Choroid plexus epithelial cell (primary cell): Measurements from ENCODE around the gene TMEM134.

Experiments
- DNase-seq: peaks from one replicate; pipeline ENCODE4 v3.0.0-alpha.2; 2010; ENCODE audit warnings: low read depth
- H3K4me3 ChIP-seq: 2 replicates; pipeline ENCODE4 v1.5.1; 2011; ENCODE audit warnings: low read depth, mild to moderate bottlenecking, control low read depth, low read length, moderate library complexity
- TF ChIP-seq, protein P1 (sequence below): conservative IDR thresholded peaks from 2 replicates; pipeline ENCODE4 v1.5.1; 2011; ENCODE audit warnings: low read depth, mild to moderate bottlenecking, control low read depth, inconsistent platforms, low read length, moderate library complexity

TMEM134 gene

DNA sequence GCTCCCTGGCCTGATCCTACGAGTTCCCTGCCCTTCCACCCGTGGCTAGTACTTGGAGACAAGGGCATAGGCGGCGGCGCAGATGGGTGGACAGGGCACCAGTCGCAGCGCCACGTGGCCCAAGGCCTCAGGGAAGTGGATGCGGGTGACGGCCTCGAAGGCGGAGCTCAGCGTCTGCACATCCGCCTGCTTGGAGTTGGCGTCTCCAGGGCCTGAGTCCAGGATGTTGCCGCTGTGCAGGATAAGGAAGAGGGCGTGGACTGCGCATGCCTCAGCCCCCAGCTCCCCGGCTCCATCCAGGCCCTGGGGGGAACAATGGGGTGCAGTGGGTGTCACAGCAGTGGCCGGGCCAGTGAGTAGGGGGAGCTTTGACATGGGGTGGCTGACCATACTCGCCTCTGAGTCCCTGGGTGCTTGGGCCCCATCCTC lies 29.5 kb upstream of the TMEM134 start:
- no peak for DNase-seq
- TF ChIP-seq, protein P1, sequence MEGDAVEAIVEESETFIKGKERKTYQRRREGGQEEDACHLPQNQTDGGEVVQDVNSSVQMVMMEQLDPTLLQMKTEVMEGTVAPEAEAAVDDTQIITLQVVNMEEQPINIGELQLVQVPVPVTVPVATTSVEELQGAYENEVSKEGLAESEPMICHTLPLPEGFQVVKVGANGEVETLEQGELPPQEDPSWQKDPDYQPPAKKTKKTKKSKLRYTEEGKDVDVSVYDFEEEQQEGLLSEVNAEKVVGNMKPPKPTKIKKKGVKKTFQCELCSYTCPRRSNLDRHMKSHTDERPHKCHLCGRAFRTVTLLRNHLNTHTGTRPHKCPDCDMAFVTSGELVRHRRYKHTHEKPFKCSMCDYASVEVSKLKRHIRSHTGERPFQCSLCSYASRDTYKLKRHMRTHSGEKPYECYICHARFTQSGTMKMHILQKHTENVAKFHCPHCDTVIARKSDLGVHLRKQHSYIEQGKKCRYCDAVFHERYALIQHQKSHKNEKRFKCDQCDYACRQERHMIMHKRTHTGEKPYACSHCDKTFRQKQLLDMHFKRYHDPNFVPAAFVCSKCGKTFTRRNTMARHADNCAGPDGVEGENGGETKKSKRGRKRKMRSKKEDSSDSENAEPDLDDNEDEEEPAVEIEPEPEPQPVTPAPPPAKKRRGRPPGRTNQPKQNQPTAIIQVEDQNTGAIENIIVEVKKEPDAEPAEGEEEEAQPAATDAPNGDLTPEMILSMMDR = no peak
- H3K4me3 ChIP-seq = no peak overlapping the region

DNA sequence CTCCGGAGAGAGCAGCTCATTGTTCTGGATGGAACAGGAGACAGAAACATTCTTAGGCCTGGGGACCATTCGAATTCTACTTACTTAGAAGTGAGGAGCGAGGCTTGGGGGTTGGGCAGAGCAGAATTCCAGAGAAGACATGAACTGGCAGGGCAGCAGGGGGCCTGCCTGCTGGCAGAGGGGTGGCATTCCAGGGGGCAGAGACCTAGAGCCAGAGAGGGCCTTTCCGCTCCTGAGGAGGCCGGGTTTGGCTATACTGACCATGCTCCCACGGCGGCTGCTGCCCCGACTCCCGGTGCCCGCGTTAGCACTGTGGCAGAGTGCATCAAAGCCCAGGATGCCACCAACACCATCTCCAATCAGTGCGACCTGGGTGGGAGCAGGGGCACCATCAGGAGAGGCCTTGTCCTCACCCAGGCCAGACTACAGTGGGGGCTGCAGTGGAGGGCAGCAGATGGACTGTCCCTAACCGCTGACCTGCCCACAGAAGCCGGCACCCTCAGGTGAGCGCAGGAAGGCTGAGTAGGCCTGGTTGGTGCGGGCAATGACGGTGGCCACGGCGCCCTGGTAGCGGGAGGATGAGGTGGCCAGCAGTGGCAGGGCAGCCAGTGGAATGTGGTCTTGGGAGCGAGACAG lies 28.7 kb upstream of the TMEM134 start:
- no peak for DNase-seq
- no peak overlapping the region for H3K4me3 ChIP-seq
- TF ChIP-seq, protein P1 = no peak

DNA sequence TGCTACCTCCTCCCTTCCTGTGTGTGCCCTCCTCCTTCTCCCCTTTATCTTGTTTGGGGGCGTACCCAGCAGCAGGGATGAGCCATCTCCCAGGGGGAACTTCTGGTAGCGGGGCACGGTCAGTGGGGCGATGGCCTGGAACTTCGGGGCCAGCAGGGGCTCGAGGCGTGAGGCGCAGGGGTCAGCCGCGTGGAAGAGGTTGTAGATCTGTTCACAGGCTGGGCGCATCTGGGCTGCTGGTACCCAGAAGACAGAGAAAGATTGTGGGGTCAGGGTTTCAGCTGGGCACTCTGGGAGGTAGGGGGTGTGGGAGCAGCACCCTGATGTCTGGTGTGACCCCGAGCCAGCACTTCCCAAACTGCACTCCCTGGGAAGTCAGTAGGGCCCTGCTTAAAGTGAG lies 27.1 kb upstream of the TMEM134 start:
- no peak overlapping the region for H3K4me3 ChIP-seq
- DNase-seq = no peak
- TF ChIP-seq, protein P1 = no peak

DNA sequence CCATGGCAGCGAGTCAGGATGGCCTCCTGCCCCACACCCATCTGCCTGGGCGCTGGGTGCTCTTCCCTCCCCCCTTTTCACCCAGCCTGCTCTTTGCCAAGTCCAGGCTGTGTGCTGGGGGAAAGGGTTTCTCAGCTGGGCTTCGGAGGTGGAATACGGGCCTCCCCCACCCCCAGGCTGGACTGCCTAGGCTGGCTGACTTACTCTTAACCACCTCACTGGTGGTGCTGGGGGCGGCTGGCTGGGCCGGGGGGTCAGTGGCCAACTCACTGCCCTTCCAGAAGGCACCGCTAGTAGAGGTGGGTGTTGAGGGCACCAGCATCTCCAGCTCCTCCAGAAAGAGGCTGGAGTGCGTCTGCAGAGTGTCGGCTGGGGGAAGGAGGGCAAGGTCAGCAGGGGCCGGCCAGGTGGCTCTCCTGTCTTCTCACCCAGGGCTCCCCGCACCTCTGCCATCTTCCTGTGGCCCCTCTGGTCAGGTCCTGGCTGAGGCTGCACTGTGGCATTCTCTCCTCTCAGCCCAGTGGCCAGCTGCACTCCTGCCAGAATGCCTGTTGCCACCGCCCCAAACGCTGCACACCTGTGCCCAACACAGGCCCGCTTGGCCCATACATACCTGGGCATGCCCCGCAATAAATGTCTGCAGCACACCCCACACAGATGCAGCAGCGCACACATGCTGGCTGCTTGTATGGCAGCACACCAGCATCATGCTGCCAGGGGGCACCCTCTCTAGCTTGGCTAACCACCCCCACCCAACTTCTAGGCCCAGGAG lies 26.4 kb upstream of the TMEM134 start:
- TF ChIP-seq, protein P1 = no peak
- DNase-seq = no peak
- no peak overlapping the region for H3K4me3 ChIP-seq

DNA sequence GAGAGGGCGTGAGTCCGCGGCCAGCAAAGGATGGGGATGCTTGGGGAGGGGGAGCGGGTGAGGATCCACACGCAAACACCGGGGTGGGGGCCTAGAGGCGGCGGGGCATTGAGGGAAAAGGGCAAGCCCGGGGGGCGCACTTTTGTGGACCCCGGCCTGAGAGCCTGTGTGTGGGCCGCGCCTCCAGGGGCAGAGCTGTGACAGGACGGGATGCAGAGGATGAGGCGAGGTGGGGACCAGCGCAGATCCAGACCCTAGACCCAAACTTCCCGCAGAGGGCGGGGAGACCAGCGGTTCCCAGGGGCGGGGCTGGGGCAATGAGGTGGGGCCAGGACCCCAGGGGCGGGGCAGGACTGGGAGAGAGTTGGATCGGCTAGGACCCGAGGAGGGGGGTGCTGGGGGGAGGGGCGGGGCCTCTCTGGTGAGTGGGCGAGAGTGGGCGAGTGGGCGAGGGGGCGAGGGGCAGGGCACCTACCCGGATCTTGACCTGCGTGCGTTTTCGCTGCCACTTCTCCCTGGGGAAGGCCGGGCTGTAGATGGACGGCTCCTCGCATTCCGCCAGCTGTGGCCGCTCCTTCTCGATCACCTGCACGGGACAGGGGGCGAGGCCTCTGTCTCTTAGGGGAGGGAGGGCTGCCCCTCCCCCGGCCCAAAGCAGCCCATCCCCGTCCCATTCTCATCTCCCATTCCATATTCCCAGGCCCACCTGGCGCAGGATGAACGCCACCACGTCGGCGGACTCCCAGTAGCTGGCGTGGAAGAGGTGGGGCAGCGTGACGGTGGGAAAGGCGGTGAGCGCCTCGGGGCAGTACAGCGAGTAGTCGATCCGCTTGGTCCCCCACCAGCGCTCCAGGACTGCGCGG lies 25.6 kb upstream of the TMEM134 start:
- TF ChIP-seq, protein P1 = no peak
- DNase-seq = no peak
- no peak overlapping the region for H3K4me3 ChIP-seq

DNA sequence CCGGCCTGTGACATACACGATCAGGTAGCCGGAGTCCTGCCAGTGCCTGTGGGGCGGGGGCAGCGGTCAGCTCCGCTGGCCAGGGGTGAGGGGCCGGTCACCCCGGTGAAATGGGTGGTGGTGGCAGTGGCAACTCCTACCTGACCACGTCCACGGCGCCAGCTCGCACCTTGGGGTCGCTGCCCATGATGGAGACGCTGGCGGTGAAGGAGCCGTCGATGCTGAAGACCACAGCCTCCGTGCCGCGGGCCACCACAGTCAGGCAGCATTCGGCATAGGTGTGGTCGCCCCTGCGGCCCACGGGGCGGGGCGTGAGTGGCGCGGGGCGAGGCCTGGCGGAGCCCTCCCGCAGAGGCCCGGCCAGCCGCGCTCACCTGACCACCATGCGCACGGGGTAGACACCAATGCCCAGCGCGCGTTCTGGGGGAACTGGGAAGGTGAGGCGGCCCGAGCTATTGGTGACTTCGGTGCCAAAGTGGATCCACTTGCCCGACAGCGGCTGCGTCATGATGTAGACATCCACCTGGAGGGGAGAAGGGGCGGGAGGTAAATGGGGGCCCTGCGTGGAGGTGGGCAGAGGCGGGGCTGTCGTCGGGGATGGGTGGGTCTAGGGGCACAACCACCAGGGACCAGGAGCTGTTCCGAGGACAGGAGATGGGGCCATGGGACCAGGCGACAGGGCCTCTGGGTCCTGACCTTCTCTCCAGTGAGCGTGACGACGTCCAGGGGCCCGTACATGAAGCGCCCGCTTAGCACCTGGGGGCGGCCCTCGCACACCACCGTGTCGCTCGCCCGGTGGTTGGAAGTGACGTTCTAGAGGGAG lies 24.7 kb upstream of the TMEM134 start:
- no peak overlapping the region for H3K4me3 ChIP-seq
- no peak for DNase-seq
- TF ChIP-seq, protein P1 = no peak
